ENCODE data around the gene NPAS2.

NPAS2 gene

GRCh38 chr2:100976061-100976460, 156.1 kb downstream of the NPAS2 start:
- no peak for DNase-seq

DNA sequence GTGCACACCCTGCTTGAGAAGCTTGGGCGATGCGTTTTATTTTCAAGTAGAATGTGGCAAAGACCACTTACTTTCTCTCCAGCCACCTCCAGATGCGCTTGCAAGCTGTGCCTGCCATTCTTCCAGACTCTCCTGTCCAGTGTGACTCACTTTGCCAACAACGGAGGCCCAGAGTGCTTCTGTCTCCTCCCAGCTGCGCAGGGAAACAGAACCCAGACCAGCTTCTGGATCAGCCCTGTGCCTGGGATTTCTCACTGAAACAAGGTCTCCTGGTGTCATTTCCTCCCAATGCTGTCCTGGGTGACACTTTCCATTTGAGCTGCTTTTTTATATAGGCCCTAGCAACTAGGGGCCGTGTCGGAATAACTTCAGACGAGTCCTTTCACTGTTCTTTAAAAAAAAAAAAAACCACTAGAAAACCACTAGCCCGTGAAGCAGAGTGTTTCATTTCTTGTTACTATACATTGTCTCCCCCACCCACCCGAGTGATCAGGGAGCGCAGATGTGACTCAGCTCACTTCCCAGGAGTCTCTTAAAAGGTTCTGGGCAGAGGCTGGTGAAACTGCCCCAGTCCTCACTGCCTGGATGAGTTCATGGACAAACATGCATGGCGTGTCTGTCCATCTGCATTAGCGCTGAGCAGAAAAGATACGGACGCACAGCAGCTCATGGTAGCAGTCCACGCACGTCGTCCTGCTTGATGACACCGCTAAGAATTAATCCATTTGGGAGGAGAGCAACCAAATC, 156.9 kb downstream of the NPAS2 start:
- DNase-seq = no peak

GRCh38 chr2:100977511-100977910, 157.6 kb downstream of the NPAS2 start:
- no peak for DNase-seq

GRCh38 chr2:100978582-100979191, 158.7 kb downstream of the NPAS2 start:
- no peak for DNase-seq

GRCh38 chr2:100980046-100980445, 160.1 kb downstream of the NPAS2 start:
- no peak for DNase-seq

DNA sequence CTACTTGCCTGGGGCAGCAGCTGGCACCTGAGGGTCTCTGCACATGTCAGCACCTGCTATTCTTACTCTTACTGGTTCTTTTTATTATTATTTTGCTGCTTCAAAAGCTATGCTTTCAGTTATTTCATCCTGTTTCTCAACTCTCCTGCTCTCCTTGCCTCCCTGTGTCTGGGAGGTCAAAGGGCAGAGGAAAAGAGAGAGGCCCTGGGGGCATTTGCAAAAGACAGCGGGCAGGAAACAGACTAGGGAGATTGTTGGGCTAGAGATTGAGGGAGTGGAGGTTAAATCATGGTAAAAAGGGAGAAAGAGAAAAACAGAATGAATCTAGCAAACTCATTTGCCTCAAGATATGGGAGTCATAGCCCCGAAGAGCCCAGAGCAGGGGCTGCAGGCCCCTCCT, 161.1 kb downstream of the NPAS2 start:
- no peak for DNase-seq

GRCh38 chr2:100982431-100982861, 162.5 kb downstream of the NPAS2 start:
- no peak for DNase-seq

- DNase-seq = no peak
These were observed 163.3 kb downstream of the NPAS2 start for GRCh38 chr2:100983201-100983600.

GRCh38 chr2:100983684-100984310, 163.9 kb downstream of the NPAS2 start:
- no peak for DNase-seq

DNA sequence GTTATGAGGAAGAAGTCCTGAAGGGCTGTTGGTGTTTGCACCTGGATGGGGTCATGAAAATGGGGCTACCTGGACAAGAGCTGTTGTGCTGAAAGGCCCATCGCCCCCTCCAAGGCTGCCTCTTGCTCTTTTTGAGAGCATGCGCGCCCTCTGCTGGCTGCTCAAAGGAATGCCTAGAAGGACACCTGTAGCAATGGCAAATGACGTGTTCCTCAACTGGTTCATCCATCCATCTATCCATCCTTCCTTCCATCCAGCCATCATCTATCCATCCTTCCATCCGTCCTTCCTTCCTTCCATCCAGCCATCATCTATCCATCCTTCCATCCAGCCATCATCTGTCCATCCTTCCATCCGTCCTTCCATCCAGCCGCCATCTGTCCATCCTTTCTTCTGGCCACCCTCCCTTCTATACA, 165.0 kb downstream of the NPAS2 start:
- peak; percentile 38 for DNase-seq

DNA sequence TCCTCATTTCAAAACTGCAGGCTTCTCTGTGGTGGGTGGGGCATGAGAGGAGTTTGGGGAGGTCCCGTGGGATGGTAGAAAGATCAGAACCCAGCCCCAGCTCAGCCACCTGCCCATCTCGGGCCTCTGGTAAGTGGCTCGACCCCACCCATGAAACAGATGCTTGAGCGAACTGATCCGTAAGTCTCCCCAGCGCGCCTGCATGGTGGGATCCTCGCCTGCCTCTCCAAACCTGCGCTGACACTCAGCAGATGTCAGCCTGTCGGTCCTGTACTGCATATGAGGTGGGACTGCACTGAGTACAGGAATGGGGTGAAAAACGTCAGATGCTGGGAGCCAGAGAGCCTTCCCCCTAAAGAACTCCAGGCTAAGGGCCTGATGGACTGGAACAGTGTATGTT, 166.2 kb downstream of the NPAS2 start:
- no peak for DNase-seq

- no peak for DNase-seq
These were observed 167.6 kb downstream of the NPAS2 start for GRCh38 chr2:100987536-100987935.

DNA sequence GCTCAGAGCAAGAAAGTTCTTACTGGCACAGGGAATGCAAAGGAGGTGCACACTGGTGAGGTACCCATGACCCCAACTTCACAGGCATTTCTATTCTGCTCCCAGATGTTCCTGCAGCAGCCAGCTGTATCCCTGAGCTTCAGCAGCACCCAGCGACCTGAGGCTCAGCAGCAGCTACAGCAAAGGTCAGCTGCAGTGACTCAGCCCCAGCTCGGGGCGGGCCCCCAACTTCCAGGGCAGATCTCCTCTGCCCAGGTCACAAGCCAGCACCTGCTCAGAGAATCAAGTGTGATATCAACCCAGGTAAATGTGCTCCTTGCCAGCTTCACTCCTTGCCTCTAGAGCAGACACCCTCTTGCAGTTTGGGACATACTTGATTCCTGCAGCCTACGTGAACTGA, 168.0 kb downstream of the NPAS2 start:
- no peak for DNase-seq

DNA sequence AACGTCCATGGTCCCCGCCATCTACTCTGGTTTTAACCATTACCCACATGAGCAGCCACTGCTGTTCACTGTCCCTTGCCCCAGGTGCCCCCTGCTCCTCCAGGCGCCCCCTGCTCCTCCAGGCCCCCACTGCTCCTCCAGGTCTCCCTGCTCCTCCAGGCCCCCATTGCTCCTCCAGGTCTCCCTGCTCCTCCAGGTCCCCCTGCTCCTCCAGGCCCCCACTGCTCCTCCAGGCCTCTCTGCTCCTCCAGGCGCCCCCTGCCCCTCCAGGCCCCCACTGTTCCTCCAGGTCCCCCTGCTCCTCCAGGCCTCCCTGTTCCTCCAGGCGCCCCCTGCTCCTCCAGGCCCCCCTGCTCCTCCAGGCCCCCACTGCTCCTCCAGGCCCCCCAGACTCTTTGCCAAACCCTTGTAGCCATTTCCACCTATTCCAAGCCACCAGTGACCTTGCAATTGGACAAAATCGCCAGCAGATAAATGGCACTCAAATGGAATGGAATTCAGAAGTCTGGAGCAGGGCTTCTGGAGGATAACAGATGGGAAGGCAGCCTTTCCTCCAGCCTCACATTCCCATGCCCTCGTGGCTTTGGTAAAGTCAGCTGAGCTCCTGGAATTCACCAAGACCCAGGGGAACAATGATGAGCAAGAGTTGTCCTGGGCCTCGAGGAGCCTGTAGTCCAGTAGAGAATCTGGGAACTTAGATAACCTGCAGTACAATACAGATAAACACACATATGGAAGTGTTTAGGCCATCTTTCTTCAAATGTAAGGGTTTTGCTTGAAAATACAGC, 168.9 kb downstream of the NPAS2 start:
- no peak for DNase-seq

DNA sequence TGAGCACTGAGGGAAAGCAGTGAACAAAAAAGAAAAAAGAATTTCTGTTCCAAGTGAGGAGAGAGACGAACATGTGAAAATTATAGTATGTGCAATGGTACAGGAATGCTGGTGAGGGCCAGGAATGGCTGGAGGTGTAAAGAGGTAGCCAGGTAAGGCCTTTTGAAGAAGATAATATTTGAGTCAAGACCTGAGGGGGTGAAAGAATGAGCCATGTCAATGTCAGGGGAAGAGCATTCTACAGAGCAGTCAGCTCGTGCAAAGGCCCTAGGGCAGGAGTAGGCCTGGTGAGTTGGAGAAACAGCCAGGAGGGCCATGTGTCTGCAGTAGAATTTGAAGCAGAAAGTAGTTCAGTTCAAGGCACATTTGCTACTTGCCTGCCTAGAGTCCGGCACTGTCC, 169.7 kb downstream of the NPAS2 start:
- DNase-seq = no peak

- DNase-seq = no peak
These were observed 170.2 kb downstream of the NPAS2 start for GRCh38 chr2:100990166-100990565.

- DNase-seq = no peak
These were observed 170.9 kb downstream of the NPAS2 start for GRCh38 chr2:100990650-100991403.

- DNase-seq = no peak
These were observed 171.4 kb downstream of the NPAS2 start for GRCh38 chr2:100991404-100991773.

GRCh38 chr2:100992262-100992661, 172.3 kb downstream of the NPAS2 start:
- no peak for DNase-seq

GRCh38 chr2:100993294-100993693, 173.4 kb downstream of the NPAS2 start:
- DNase-seq = no peak

GRCh38 chr2:100995309-100996075, 175.6 kb downstream of the NPAS2 start:
- DNase-seq = no peak

Measured in NCI-H526 treated with DMSO at 0.1 percent for 48 hours (cell line).